ENCODE data around the gene GCN1.
A peak's percentile ranks its signal among the peaks of the same experiment; 100 is the strongest.

Gene GCN1

GRCh38 chr12:120116792-120117651 lies 77.5 kb downstream of the GCN1 start (continued):
- no peak for TF ChIP-seq INSM2 (tag by site-specific recombination; IDR thresholded peaks at IDR 0.05)
- TF ChIP-seq TSHZ1 (tag by site-specific recombination; IDR thresholded peaks at IDR 0.05; ENCODE audit: borderline replicate concordance), result no peak; the same call in 1 of the 2 replicates
- no peak for TF ChIP-seq ZNF140 (tag by site-specific recombination; IDR thresholded peaks at IDR 0.05)
- no peak for TF ChIP-seq ZNF112 (tag by site-specific recombination; IDR thresholded peaks at IDR 0.05)
- no peak for TF ChIP-seq ZNF18 (tag by site-specific recombination; IDR thresholded peaks at IDR 0.05)
- no peak for TF ChIP-seq ZNF701 (tag by site-specific recombination; IDR thresholded peaks at IDR 0.05)
- TF ChIP-seq ZBTB17 (tag by site-specific recombination; IDR thresholded peaks at IDR 0.05), result peak; percentile 81
- TF ChIP-seq ZNF571 (tag by site-specific recombination; IDR thresholded peaks at IDR 0.05), result no peak
- no peak for TF ChIP-seq ZNF624 (tag by site-specific recombination; IDR thresholded peaks at IDR 0.05)
- TF ChIP-seq PBX3 (CRISPR knock-in tag; IDR thresholded peaks at IDR 0.05), result peak; percentile 41; the same call in 1 of the 2 replicates
- TF ChIP-seq ZNF121 (tag by site-specific recombination; IDR thresholded peaks at IDR 0.05), result no peak
- TF ChIP-seq KLF17 (tag by site-specific recombination; IDR thresholded peaks at IDR 0.05), result 0 out of 2 replicates have a peak, but pooled peaks have one; percentile 10
- TF ChIP-seq ZSCAN23 (tag by site-specific recombination; IDR thresholded peaks at IDR 0.05), result no peak
- TF ChIP-seq ZNF560 (tag by site-specific recombination; IDR thresholded peaks at IDR 0.05; ENCODE audit: borderline replicate concordance), result no peak
- TF ChIP-seq ZNF221 (tag by site-specific recombination; IDR thresholded peaks at IDR 0.05; ENCODE audit: borderline replicate concordance), result no peak
- no peak for TF ChIP-seq ZNF391 (tag by site-specific recombination; IDR thresholded peaks at IDR 0.05; ENCODE audit: borderline replicate concordance, low read depth)
- no peak for TF ChIP-seq ZNF16 (tag by site-specific recombination; IDR thresholded peaks at IDR 0.05; ENCODE audit: low read depth)
- TF ChIP-seq WT1 (tag by site-specific recombination; IDR thresholded peaks at IDR 0.05), result no peak
- no peak for TF ChIP-seq PRDM2 (tag by site-specific recombination; IDR thresholded peaks at IDR 0.05; ENCODE audit: borderline replicate concordance)
- no peak for TF ChIP-seq ZNF621 (tag by site-specific recombination; IDR thresholded peaks at IDR 0.05)
- TF ChIP-seq ZBTB48 (tag by site-specific recombination; IDR thresholded peaks at IDR 0.05), result peak; percentile 91
- TF ChIP-seq KLF10 (tag by site-specific recombination; IDR thresholded peaks at IDR 0.05), result peak; percentile 42; the same call in 1 of the 2 replicates
- TF ChIP-seq ZNF155 (tag by site-specific recombination; IDR thresholded peaks at IDR 0.05), result no peak
- TF ChIP-seq ZNF341 (tag by site-specific recombination; IDR thresholded peaks at IDR 0.05; ENCODE audit: low read depth), result no peak; the same call in 1 of the 2 replicates
